Skeletal muscle satellite cell (primary cell): ENCODE results near the gene COL8A2.
"Not testable (repeated sequence)": the region's sequence is repeated elsewhere in the genome, so short reads cannot be mapped to it uniquely, and the experiment has no call there.

Experiments
- H3K27me3 ChIP-seq: 2 replicates; pipeline ENCODE4 v1.7.0; 2013; ENCODE audit warnings: low read length; ENCODE audit not compliant: control insufficient read depth, insufficient read depth
- H3K36me3 ChIP-seq: 2 replicates; pipeline ENCODE4 v1.7.0; 2013; ENCODE audit warnings: mild to moderate bottlenecking, control low read depth, low read length; ENCODE audit not compliant: insufficient read depth
- H3K4me1 ChIP-seq: 2 replicates; pipeline ENCODE4 v1.7.0; 2013; ENCODE audit warnings: low read length; ENCODE audit not compliant: control insufficient read depth, insufficient read depth
- H3K4me2 ChIP-seq: 2 replicates; pipeline ENCODE4 v1.7.0; 2013; ENCODE audit warnings: mild to moderate bottlenecking, low read length
- H3K4me3 ChIP-seq: 2 replicates; pipeline ENCODE4 v1.7.0; 2013; ENCODE audit warnings: low read length
- H3K9ac ChIP-seq: 2 replicates; pipeline ENCODE4 v1.7.0; 2013; ENCODE audit warnings: mild to moderate bottlenecking, low read depth, low read length, moderate library complexity
- H3K9me3 ChIP-seq: replicated peaks from 2 replicates; pipeline ENCODE4 v1.7.0; 2013; ENCODE audit warnings: mild to moderate bottlenecking, control low read depth, low read length

The COL8A2 gene

GRCh38 chr1:36163426-36163825 is 38.4 kb upstream of the COL8A2 start:
- Histone ChIP-seq H3K4me1 (peaks cover 60% of the 10 kb centered on the region), H3K36me3 (peaks cover 53% of the 10 kb centered on the region), H3K9ac (no peak overlapping the region), H3K4me3 (no peak overlapping the region), H3K27me3 (no peaks in the 10 kb centered on the region), H3K9me3 (no peaks in the 10 kb centered on the region), H3K4me2 (no peak overlapping the region)

- Histone ChIP-seq H3K4me3 (no peak overlapping the region), H3K36me3 (peaks cover 50% of the 10 kb centered on the region), H3K4me2 (peak overlapping the region; percentile 87), H3K27me3 (no peaks in the 10 kb centered on the region), H3K4me1 (peaks cover 67% of the 10 kb centered on the region), H3K9ac (peak overlapping the region; percentile 77), H3K9me3 (no peaks in the 10 kb centered on the region)
These were observed 37.7 kb upstream of the COL8A2 start for GRCh38 chr1:36162680-36163239.

GRCh38 chr1:36161641-36162531 is 36.9 kb upstream of the COL8A2 start:
- H3K4me3 ChIP-seq, result peak overlapping the region; percentile 67
- H3K9me3 ChIP-seq, result no peaks in the 10 kb centered on the region
- H3K27me3 ChIP-seq, result no peaks in the 10 kb centered on the region
- H3K4me1 ChIP-seq, result peaks cover 61% of the 10 kb centered on the region
- peak overlapping the region; percentile 87 for H3K4me2 ChIP-seq
- H3K9ac ChIP-seq, result peak overlapping the region; percentile 77
- H3K36me3 ChIP-seq, result peaks cover 43% of the 10 kb centered on the region

GRCh38 chr1:36160949-36161485 is 36.0 kb upstream of the COL8A2 start:
- peak overlapping the region; percentile 67 for H3K4me3 ChIP-seq
- peaks cover 55% of the 10 kb centered on the region for H3K4me1 ChIP-seq
- H3K27me3 ChIP-seq, result no peaks in the 10 kb centered on the region
- H3K9ac ChIP-seq, result peak overlapping the region; percentile 77
- peak overlapping the region; percentile 87 for H3K4me2 ChIP-seq
- no peaks in the 10 kb centered on the region for H3K9me3 ChIP-seq
- peaks cover 43% of the 10 kb centered on the region for H3K36me3 ChIP-seq

GRCh38 chr1:36160388-36160948 is 35.4 kb upstream of the COL8A2 start:
- H3K4me2 ChIP-seq, result peak overlapping the region; percentile 87
- peaks cover 53% of the 10 kb centered on the region for H3K4me1 ChIP-seq
- H3K27me3 ChIP-seq, result no peaks in the 10 kb centered on the region
- peak overlapping the region; percentile 67 for H3K4me3 ChIP-seq
- H3K9me3 ChIP-seq, result no peaks in the 10 kb centered on the region
- peak overlapping the region; percentile 77 for H3K9ac ChIP-seq
- peaks cover 43% of the 10 kb centered on the region for H3K36me3 ChIP-seq

- H3K36me3 ChIP-seq, result peaks cover 42% of the 10 kb centered on the region
- peak overlapping the region; percentile 87 for H3K4me2 ChIP-seq
- H3K4me1 ChIP-seq, result peaks cover 60% of the 10 kb centered on the region
- no peaks in the 10 kb centered on the region for H3K9me3 ChIP-seq
- peak overlapping the region; percentile 77 for H3K9ac ChIP-seq
- H3K4me3 ChIP-seq, result peak overlapping the region; percentile 67
- H3K27me3 ChIP-seq, result no peaks in the 10 kb centered on the region
These were observed 34.8 kb upstream of the COL8A2 start for GRCh38 chr1:36159614-36160387.

GRCh38 chr1:36158827-36159252 is 33.8 kb upstream of the COL8A2 start:
- Histone ChIP-seq H3K4me3 (peak overlapping the region; percentile 96), H3K4me1 (peaks cover 62% of the 10 kb centered on the region), H3K4me2 (peak overlapping the region; percentile 99), H3K9ac (peak overlapping the region; percentile 97), H3K36me3 (peaks cover 33% of the 10 kb centered on the region)
- not testable (repeated sequence) for H3K27me3 ChIP-seq, H3K9me3 ChIP-seq

- no peaks in the 10 kb centered on the region for H3K27me3 ChIP-seq
- H3K4me2 ChIP-seq, result peak overlapping the region; percentile 99
- H3K9ac ChIP-seq, result peak overlapping the region; percentile 97
- peak overlapping the region; percentile 96 for H3K4me3 ChIP-seq
- H3K36me3 ChIP-seq, result peaks cover 32% of the 10 kb centered on the region
- H3K9me3 ChIP-seq, result no peaks in the 10 kb centered on the region
- peaks cover 62% of the 10 kb centered on the region for H3K4me1 ChIP-seq
These were observed 33.2 kb upstream of the COL8A2 start for GRCh38 chr1:36157973-36158826.

- Histone ChIP-seq H3K4me3 (peak overlapping the region; percentile 96), H3K27me3 (no peaks in the 10 kb centered on the region), H3K9me3 (no peaks in the 10 kb centered on the region), H3K9ac (peak overlapping the region; percentile 97), H3K4me1 (peaks cover 56% of the 10 kb centered on the region), H3K36me3 (peaks cover 24% of the 10 kb centered on the region), H3K4me2 (peak overlapping the region; percentile 99)
These were observed 32.3 kb upstream of the COL8A2 start for GRCh38 chr1:36157115-36157903.
